Muscle layer of colon (tissue), 2 donors: ENCODE measurements around the gene ZC3HAV1.

Experiments
- H3K27ac ChIP-seq: one replicate; pipeline ENCODE4 v1.7.0; 2013; ENCODE audit warnings: low read depth, mild to moderate bottlenecking, low read length, moderate library complexity
- H3K27me3 ChIP-seq, 2 donors: one replicate each; pipeline ENCODE4 v1.7.0; 2013; ENCODE audit warnings: low read length in 2 of 2, mild to moderate bottlenecking in 2 of 2; ENCODE audit not compliant: insufficient read depth in 2 of 2, control insufficient read depth in 1 of 2
- H3K36me3 ChIP-seq: one replicate; pipeline ENCODE4 v1.7.0; 2013; ENCODE audit warnings: mild to moderate bottlenecking, low read length; ENCODE audit not compliant: insufficient read depth
- H3K4me1 ChIP-seq: one replicate; pipeline ENCODE4 v1.7.0; 2013; ENCODE audit warnings: mild to moderate bottlenecking, low read length; ENCODE audit not compliant: insufficient read depth
- H3K4me3 ChIP-seq, 2 donors: one replicate each; pipeline ENCODE4 v1.7.0; 2013; ENCODE audit warnings: low read length in 2 of 2, low read depth in 1 of 2, mild to moderate bottlenecking in 1 of 2, moderate library complexity in 1 of 2
- H3K9ac ChIP-seq: one replicate; pipeline ENCODE4 v1.7.0; 2013; ENCODE audit warnings: low read length
- H3K9me3 ChIP-seq: one replicate; pipeline ENCODE4 v1.7.0; 2013; ENCODE audit warnings: mild to moderate bottlenecking, low read length
- donor health status: abdominal sarcoma.
- donor health status: Adenocarcinoma of cecum.

ZC3HAV1 gene

DNA sequence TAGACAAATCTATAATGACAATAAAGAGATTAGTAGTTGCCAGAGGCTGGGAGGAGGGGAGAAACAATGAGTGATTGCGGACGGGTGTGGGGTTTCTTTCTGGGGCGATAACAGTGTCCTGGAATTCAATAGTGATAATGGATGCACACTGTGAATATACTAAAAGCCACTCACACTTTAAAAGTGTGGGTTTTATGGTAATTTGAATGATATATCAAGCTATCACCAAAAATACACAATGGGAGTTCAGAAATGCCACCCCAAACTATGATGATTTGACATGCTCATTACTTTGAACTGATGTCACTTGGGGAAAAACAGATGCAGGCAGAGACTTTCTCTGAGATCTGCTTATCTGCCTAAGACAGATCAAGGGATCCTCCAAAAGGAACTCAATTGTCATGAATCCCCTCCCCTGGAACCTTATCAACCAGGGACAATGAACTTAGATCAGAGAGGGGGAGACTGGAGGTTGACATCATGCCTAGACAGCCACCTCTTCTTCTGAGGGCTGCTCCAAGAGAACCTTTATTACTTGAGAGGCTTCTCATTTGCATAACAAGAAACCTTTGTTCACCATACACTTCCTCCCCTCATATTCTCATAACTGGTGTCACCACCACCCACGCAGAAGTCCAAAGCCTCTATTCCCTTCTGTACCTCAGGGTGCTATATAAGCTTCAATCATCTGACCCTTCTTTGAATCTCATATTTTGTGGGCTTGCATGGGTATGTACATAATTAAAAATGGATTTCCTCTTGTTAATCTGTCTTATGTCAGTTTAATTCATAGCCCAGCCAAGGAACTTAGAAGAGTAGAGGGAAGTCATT lies 14.8 kb upstream of the ZC3HAV1 start:
- H3K36me3 ChIP-seq = no peaks in the 10 kb centered on the region

GRCh38 chr7:139119486-139119849 lies 9.9 kb upstream of the ZC3HAV1 start:
- no peaks in the 10 kb centered on the region for H3K27me3 ChIP-seq
- no peaks in the 10 kb centered on the region for H3K36me3 ChIP-seq
- H3K4me1 ChIP-seq = no peaks in the 10 kb centered on the region
- H3K9ac ChIP-seq = no peak overlapping the region
- no peak overlapping the region for H3K4me3 ChIP-seq
- no peak overlapping the region for H3K27ac ChIP-seq
- no peaks in the 10 kb centered on the region for H3K9me3 ChIP-seq

More for the DNA sequence above, 14.8 kb upstream of the ZC3HAV1 start:
- Histone ChIP-seq H3K9ac (no peak overlapping the region), H3K9me3 (no peaks in the 10 kb centered on the region), H3K4me1 (no peaks in the 10 kb centered on the region), H3K4me3 (no peak overlapping the region), H3K27ac (no peak overlapping the region), H3K27me3 (no peaks in the 10 kb centered on the region)

GRCh38 chr7:139118805-139119485 lies 9.4 kb upstream of the ZC3HAV1 start:
- no peak overlapping the region for H3K27ac ChIP-seq
- H3K27me3 ChIP-seq = no peaks in the 10 kb centered on the region
- no peaks in the 10 kb centered on the region for H3K36me3 ChIP-seq
- no peak overlapping the region for H3K4me3 ChIP-seq
- H3K9ac ChIP-seq = no peak overlapping the region
- no peaks in the 10 kb centered on the region for H3K9me3 ChIP-seq
- H3K4me1 ChIP-seq = no peaks in the 10 kb centered on the region

GRCh38 chr7:139118234-139118804 lies 8.8 kb upstream of the ZC3HAV1 start:
- H3K27ac ChIP-seq = no peak overlapping the region
- H3K36me3 ChIP-seq = no peaks in the 10 kb centered on the region
- H3K4me3 ChIP-seq = no peak overlapping the region
- H3K4me1 ChIP-seq = no peaks in the 10 kb centered on the region
- no peaks in the 10 kb centered on the region for H3K27me3 ChIP-seq
- no peak overlapping the region for H3K9ac ChIP-seq
- no peaks in the 10 kb centered on the region for H3K9me3 ChIP-seq

- no peaks in the 10 kb centered on the region for H3K27me3 ChIP-seq
- no peaks in the 10 kb centered on the region for H3K9me3 ChIP-seq
- H3K9ac ChIP-seq = no peak overlapping the region
- H3K4me1 ChIP-seq = no peaks in the 10 kb centered on the region
- no peak overlapping the region for H3K4me3 ChIP-seq
- no peaks in the 10 kb centered on the region for H3K36me3 ChIP-seq
- no peak overlapping the region for H3K27ac ChIP-seq
Measured at GRCh38 chr7:139117599-139118233, 8.2 kb upstream of the ZC3HAV1 start.

GRCh38 chr7:139116999-139117398 lies 7.5 kb upstream of the ZC3HAV1 start:
- Histone ChIP-seq H3K36me3 (no peaks in the 10 kb centered on the region), H3K4me3 (no peak overlapping the region), H3K9ac (no peak overlapping the region), H3K9me3 (no peaks in the 10 kb centered on the region), H3K27ac (no peak overlapping the region), H3K27me3 (no peaks in the 10 kb centered on the region), H3K4me1 (no peaks in the 10 kb centered on the region)

GRCh38 chr7:139115104-139115503 lies 5.6 kb upstream of the ZC3HAV1 start:
- H3K9ac ChIP-seq = no peak overlapping the region
- no peaks in the 10 kb centered on the region for H3K27me3 ChIP-seq
- no peak overlapping the region for H3K4me3 ChIP-seq
- no peaks in the 10 kb centered on the region for H3K36me3 ChIP-seq
- H3K4me1 ChIP-seq = peaks cover 2% of the 10 kb centered on the region
- H3K27ac ChIP-seq = no peak overlapping the region
- H3K9me3 ChIP-seq = no peaks in the 10 kb centered on the region

GRCh38 chr7:139114585-139114984 lies 5.1 kb upstream of the ZC3HAV1 start:
- peaks cover 4% of the 10 kb centered on the region for H3K4me1 ChIP-seq
- H3K27me3 ChIP-seq = no peaks in the 10 kb centered on the region
- H3K4me3 ChIP-seq = no peak overlapping the region

DNA sequence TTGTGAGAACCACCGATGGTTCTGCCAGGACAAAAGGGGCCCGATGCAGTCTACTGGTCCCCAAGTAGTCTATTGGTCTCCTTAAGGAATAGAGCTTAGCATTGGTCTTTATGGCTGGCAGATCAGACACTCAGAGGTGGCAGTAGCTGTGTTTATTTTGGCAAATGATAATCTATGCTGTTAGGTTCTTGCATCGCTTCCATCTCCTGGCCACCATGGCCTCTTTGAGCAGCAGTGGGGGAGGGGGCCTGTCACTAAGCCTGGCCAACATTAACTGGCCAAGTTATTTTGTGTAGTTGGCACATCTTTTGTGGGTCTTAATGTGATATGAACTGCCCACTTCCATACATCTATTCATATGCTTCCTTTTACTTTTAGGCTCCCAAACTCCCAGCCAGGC lies 4.5 kb upstream of the ZC3HAV1 start:
- Histone ChIP-seq H3K4me1 (peaks cover 4% of the 10 kb centered on the region), H3K9ac (no peak overlapping the region), H3K27me3 (no peaks in the 10 kb centered on the region), H3K4me3 (no peak overlapping the region), H3K9me3 (no peaks in the 10 kb centered on the region), H3K36me3 (no peaks in the 10 kb centered on the region), H3K27ac (no peak overlapping the region)

More at GRCh38 chr7:139114585-139114984, 5.1 kb upstream of the ZC3HAV1 start:
- no peak overlapping the region for H3K27ac ChIP-seq
- no peaks in the 10 kb centered on the region for H3K36me3 ChIP-seq
- H3K9ac ChIP-seq = no peak overlapping the region
- H3K9me3 ChIP-seq = no peaks in the 10 kb centered on the region

GRCh38 chr7:139112741-139113250 lies 3.3 kb upstream of the ZC3HAV1 start:
- Histone ChIP-seq H3K9me3 (no peaks in the 10 kb centered on the region), H3K4me3 (no peak overlapping the region), H3K27me3 (no peaks in the 10 kb centered on the region), H3K4me1 (peaks cover 6% of the 10 kb centered on the region), H3K27ac (no peak overlapping the region), H3K36me3 (no peaks in the 10 kb centered on the region), H3K9ac (no peak overlapping the region)

- H3K9me3 ChIP-seq = no peaks in the 10 kb centered on the region
- no peaks in the 10 kb centered on the region for H3K27me3 ChIP-seq
- H3K36me3 ChIP-seq = no peaks in the 10 kb centered on the region
- H3K4me1 ChIP-seq = peaks cover 11% of the 10 kb centered on the region
- H3K9ac ChIP-seq = no peak overlapping the region
- no peak overlapping the region for H3K27ac ChIP-seq
- no peak overlapping the region for H3K4me3 ChIP-seq
Measured at GRCh38 chr7:139112316-139112715, 2.8 kb upstream of the ZC3HAV1 start.
